Gastrocnemius medialis (tissue), 4 donors: Measurements from ENCODE around the gene TPGS2.

ENCODE experiments used
- CTCF ChIP-seq, 5 experiments: fragments of 450-650 bp in 3 of 5; fragments of 200-600 bp in 2 of 5; sonication (generic) in 2 of 5; IDR thresholded peaks in 4 of 5; conservative IDR thresholded peaks in 1 of 5; 1 replicate in 4 of 5; 2 replicates in 1 of 5; pipeline ENCODE4 v1.5.1; 2016 to 2019; ENCODE audit warnings: antibody characterized with exemption in 5 of 5, mild to moderate bottlenecking in 3 of 5, moderate library complexity in 3 of 5
- POLR2A ChIP-seq, 2 donors: fragments of 450-650 bp; IDR thresholded peaks; one replicate each; pipeline ENCODE4 v1.6.1; 2017; ENCODE audit warnings: antibody characterized with exemption in 2 of 2, mild to moderate bottlenecking in 2 of 2, moderate library complexity in 2 of 2

GRCh38 chr18:36777566-36777965 is 51.2 kb downstream of the TPGS2 start:
- TF ChIP-seq CTCF (IDR thresholded peaks at IDR 0.05 in 4 of 5, conservative IDR thresholded peaks at IDR 0.05 in 1 of 5): no peak
- TF ChIP-seq POLR2A (IDR thresholded peaks at IDR 0.05): no peak
